Duodenal mucosa (tissue), 2 donors: Measurements from ENCODE around the gene TUBB.
"Not testable (repeated sequence)": the region's sequence is repeated elsewhere in the genome, so short reads cannot be mapped to it uniquely, and the experiment has no call there.

Source experiments
- H3K27ac ChIP-seq: one replicate; pipeline ENCODE4 v1.7.0; 2013; ENCODE audit warnings: low read depth, low read length
- H3K27me3 ChIP-seq, 2 donors: one replicate each; pipeline ENCODE4 v1.7.0; 2013; ENCODE audit warnings: low read length in 2 of 2, control low read depth in 1 of 2; ENCODE audit not compliant: insufficient read depth in 2 of 2, control insufficient read depth in 1 of 2
- H3K36me3 ChIP-seq, 2 donors: one replicate each; pipeline ENCODE4 v1.7.0; 2013; ENCODE audit warnings: low read length in 2 of 2, control low read depth in 1 of 2; ENCODE audit not compliant: insufficient read depth in 2 of 2, control insufficient read depth in 1 of 2
- H3K4me1 ChIP-seq, 2 donors: one replicate each; pipeline ENCODE4 v1.7.0; 2013; ENCODE audit warnings: low read length in 2 of 2, control low read depth in 1 of 2; ENCODE audit not compliant: insufficient read depth in 2 of 2, control insufficient read depth in 1 of 2
- H3K4me3 ChIP-seq, 2 donors: one replicate each; pipeline ENCODE4 v1.7.0; 2013; ENCODE audit warnings: low read length in 2 of 2, low read depth in 1 of 2
- H3K9ac ChIP-seq, 2 donors: one replicate each; pipeline ENCODE4 v1.7.0; 2013; ENCODE audit warnings: low read length in 2 of 2, low read depth in 1 of 2
- H3K9me3 ChIP-seq, 2 donors: one replicate each; pipeline ENCODE4 v1.7.0; 2013; ENCODE audit warnings: low read length in 2 of 2, control low read depth in 1 of 2; ENCODE audit not compliant: control insufficient read depth in 1 of 2

Gene TUBB

DNA sequence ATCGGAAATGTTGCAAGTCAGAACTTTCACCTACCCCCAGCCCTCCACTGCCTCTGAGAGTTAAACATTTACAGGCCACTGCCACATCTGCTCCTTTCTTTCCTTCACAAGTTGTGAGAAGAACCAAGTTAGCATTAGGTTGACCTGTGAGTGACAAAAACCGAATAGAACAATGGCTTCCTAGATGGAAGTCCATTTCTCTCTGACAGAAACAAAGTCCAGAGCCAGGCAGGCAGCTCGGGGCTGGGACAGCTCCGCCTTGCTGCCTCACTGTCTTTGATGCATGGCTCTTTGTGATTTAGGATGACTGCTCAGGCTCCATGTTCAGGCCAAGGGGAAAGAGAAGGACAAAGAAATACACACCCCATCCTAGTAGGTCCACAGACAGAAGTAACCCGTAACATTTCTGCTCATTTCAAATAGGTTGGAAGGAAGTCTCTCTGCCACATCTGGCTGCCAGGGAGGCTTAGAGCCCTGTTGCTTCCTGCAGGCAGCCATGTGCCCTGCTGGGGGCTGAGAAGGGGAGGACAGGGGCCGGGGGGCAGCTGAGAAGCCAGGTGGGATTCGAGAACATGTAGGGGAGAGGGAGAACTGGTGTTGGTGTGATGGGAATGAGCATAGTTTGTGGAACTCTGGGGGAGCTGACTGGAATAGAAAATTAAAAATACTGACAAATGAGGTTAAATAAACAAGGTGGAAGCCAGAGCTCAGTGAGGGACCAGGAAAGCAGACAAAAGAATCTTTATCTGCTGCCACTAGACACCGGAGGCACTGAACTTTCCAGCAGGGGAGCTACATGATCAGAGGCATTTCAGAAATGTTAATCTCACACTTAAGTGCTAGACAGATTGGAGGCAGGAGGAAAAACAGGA is 43.7 kb downstream of the TUBB start:
- Histone ChIP-seq H3K27ac (peak overlapping the region; percentile 23), H3K4me1 (peaks cover 23 to 30% of the 10 kb centered on the region in 2 donors), H3K27me3 (no peaks in the 10 kb centered on the region), H3K4me3 (peak overlapping the region in 1 of 2 donors; percentile 30), H3K36me3 (no peaks in the 10 kb centered on the region), H3K9me3 (no peaks in the 10 kb centered on the region), H3K9ac (no peak overlapping the region)

DNA sequence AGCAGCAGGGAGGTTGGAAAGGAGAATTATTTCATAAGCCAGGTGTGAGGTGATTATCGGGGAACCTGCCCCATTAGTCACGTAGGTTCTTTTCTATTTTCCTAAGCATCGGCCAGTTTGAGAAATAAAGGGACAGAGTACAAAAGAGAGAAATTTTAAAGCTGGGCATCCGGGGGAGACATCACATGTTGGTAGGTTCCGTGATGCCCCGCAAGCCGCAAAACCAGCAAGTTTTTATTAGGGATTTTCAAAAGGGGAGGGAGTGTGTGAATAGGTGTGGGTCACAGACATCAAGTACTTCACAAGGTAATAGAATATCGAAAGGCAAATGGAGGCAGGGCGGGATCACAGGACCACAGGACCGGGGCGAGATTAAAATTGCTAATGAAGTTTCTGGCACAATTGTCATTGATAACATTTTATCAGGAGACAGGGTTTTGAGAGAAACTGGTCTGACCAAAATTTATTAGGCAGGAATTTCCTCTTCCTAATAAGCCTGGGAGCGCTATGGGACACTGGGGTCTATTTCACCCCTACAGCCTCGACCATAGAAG is 44.4 kb downstream of the TUBB start:
- not testable (repeated sequence) for H3K9me3 ChIP-seq, H3K4me3 ChIP-seq, H3K27ac ChIP-seq, H3K9ac ChIP-seq, H3K36me3 ChIP-seq, H3K27me3 ChIP-seq
- H3K4me1 ChIP-seq = peaks cover 23 to 34% of the 10 kb centered on the region in 2 donors

DNA sequence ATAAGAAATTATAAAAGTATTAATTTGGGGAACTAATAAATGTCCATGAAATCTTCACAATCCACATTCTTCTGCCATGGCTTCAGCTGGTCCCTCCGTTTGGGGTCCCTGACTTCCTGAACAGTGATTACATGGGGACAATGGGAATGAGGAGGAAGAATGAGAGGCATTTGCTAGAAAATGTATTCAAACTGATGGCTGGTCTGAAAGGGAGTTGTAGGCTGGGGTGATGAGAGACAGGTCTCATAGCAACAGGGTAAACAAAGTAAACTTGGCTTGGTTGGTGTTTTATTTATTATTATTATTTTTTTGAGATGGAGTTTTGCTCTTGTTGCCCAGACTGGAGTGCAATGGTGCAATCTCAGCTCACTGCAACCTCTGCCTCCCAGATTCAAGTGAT is 45.3 kb downstream of the TUBB start:
- not testable (repeated sequence) for H3K9ac ChIP-seq, H3K27ac ChIP-seq, H3K9me3 ChIP-seq, H3K4me3 ChIP-seq, H3K27me3 ChIP-seq, H3K36me3 ChIP-seq
- H3K4me1 ChIP-seq = peaks cover 29 to 37% of the 10 kb centered on the region in 2 donors

DNA sequence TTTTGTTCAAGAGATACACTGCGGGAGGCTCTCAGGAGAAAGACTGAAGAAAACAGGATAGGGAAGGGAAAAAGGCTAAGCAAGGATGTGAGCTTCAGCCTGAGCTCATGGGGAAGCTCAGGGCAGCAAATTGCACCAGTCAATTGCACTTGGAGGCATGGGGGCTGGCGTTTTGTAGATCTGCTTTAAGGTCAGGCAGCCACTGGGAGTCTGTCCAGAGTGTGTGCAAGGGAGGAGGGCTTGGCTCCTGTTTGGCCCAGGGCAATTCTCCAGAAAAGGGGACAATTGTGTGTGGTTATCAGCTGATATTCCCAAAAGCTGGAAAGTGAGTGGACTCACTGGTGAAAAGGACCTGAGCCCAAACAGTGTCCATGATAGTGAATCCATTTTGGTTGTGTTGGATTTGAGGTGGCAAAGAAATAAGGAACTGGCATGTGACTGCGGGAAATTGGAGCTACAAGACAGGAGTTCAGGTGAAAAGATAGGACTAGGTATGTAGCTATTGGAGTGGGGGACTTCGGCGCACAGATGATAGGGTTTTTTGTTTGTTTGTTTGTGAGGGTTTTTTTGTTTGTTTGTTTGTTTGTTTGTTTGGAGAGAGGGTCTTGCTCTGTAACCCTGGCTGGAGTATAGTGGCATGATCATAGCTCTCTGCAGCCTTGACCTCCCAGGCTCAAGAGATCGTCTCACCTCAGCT is 46.5 kb downstream of the TUBB start:
- Histone ChIP-seq H3K27ac (no peak overlapping the region), H3K36me3 (no peaks in the 10 kb centered on the region), H3K9me3 (no peaks in the 10 kb centered on the region), H3K27me3 (no peaks in the 10 kb centered on the region), H3K4me1 (peaks cover 29 to 37% of the 10 kb centered on the region in 2 donors), H3K9ac (no peak overlapping the region), H3K4me3 (no peak overlapping the region)

DNA sequence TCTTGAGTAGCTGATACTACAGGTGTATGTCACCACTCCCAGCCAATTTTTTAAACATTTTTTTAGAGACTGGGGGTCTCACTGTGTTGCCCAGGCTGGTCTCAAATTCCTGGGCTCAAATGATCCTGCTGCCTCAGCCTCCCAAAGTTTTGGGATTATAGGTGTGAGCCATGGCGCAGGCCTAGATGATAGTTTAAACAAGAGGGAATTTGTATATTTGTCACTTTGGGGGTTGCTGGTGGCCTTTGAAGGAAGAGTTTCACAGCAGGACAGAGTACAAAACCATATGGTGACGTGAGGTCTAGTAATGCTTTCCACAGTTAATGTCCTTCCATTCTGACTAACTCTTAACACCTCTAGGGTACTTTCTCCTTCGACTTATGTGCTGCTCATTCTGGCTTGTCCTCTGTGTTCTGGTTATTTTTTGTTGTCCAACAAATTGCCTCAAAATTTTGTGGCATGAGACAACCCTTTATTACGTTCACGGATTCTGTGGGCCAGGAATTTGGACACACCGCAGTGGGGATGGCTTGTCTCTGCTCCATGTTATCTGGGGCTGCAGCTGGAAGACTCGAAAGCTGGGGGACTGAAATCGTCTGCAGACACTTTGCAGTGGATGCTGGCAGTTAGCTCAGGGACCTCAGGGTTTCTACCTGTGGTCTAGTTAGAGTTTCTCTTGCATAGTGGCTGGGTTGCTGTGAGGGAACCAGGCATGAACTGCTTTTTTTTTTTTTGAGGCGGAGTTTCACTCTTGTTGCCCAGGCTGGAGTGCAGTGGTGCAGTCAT is 47.2 kb downstream of the TUBB start:
- Histone ChIP-seq H3K27me3 (no peaks in the 10 kb centered on the region), H3K36me3 (no peaks in the 10 kb centered on the region), H3K4me1 (peaks cover 29 to 37% of the 10 kb centered on the region in 2 donors), H3K4me3 (no peak overlapping the region), H3K9ac (no peak overlapping the region), H3K27ac (no peak overlapping the region), H3K9me3 (no peaks in the 10 kb centered on the region)

DNA sequence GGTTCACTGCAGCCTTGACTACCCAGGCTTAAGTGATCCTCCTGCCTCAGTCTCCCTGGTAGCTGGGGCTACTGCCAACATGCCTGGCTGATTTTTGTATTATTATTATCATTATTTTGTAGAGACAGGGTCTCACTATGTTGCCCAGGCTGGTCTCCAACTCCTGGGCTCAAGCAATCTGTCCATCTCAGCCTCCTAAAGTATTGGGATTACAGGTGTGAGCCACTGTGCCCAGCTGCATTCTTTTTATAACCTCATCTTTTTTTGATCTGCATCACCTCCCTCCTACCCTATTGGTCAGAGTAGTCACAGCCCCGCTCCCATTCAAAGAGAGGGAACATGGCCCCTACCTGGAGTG is 47.8 kb downstream of the TUBB start:
- no peaks in the 10 kb centered on the region for H3K27me3 ChIP-seq
- H3K36me3 ChIP-seq = no peaks in the 10 kb centered on the region
- no peaks in the 10 kb centered on the region for H3K9me3 ChIP-seq
- peaks cover 29 to 37% of the 10 kb centered on the region in 2 donors for H3K4me1 ChIP-seq
- no peak overlapping the region for H3K4me3 ChIP-seq
- no peak overlapping the region for H3K9ac ChIP-seq
- H3K27ac ChIP-seq = no peak overlapping the region

DNA sequence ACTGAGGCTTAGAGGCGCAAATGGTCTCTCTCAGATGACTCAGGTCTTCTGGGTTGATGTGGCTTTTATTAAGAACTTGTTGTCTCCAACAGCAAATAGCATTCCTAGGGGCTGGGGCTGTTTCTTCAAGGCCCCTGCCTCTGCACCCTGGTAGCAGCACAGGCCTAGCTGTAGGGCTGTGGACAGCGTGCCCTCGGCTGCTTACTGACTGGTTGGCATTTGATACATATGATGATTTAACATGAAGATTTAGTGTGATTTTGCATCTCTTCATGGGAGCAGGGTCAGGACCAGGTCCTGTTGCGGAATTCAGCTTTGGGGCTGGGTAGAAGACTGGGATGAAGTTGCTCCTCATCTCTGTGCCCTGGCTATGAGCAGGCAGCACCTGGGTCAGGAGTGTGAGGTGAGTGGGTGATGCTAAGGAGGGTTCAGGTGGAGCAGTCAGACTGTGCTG is 48.5 kb downstream of the TUBB start:
- Histone ChIP-seq H3K9ac (no peak overlapping the region), H3K4me1 (peaks cover 24 to 33% of the 10 kb centered on the region in 2 donors), H3K27ac (no peak overlapping the region)

DNA sequence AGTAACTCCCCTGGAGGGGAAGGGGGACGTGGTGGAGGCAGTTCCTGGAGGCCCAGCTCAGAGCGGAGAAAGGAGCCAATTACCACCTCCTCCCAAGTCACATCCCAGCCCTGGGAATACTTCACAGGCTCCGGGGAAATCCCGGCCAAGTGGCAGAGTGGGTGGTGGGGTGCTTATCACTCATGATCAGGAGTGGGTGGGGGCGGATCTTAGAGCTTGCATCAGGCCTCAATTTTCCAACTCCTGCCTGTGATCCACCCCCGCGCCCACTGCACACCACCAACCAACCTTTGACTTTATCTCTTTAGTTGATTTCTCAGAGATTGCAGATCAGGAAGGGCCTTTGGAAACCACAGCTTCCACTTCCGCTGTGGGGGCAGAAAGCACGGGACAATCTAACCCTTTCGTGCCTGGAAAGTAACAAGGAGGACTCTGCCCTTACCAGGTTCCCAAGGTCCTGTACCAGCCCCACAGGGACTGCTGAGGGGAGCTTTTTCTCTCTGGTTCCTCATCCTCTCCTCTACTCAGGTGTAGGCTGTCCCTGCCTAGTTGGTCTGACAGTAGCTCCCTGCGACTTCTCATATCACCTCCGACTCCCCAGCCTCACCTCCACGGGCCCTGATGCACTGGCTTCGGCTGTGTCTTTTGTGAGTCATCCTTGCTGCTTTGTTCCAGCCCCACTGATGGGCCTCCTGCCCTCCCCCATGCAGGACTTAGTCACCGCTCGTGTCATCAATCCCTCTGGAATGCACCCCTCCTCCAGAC is 49.1 kb downstream of the TUBB start:
- H3K4me1 ChIP-seq = peaks cover 18 to 27% of the 10 kb centered on the region in 2 donors
- peak overlapping the region in 1 of 2 donors; percentile 31 for H3K4me3 ChIP-seq
- no peaks in the 10 kb centered on the region for H3K9me3 ChIP-seq
- no peaks in the 10 kb centered on the region for H3K36me3 ChIP-seq
- no peak overlapping the region for H3K9ac ChIP-seq
- no peaks in the 10 kb centered on the region for H3K27me3 ChIP-seq
- peak overlapping the region; percentile 22 for H3K27ac ChIP-seq

More for the DNA sequence above, 48.5 kb downstream of the TUBB start:
- H3K9me3 ChIP-seq = no peaks in the 10 kb centered on the region
- H3K27me3 ChIP-seq = no peaks in the 10 kb centered on the region
- no peaks in the 10 kb centered on the region for H3K36me3 ChIP-seq
- peak overlapping the region in 1 of 2 donors; percentile 31 for H3K4me3 ChIP-seq

DNA sequence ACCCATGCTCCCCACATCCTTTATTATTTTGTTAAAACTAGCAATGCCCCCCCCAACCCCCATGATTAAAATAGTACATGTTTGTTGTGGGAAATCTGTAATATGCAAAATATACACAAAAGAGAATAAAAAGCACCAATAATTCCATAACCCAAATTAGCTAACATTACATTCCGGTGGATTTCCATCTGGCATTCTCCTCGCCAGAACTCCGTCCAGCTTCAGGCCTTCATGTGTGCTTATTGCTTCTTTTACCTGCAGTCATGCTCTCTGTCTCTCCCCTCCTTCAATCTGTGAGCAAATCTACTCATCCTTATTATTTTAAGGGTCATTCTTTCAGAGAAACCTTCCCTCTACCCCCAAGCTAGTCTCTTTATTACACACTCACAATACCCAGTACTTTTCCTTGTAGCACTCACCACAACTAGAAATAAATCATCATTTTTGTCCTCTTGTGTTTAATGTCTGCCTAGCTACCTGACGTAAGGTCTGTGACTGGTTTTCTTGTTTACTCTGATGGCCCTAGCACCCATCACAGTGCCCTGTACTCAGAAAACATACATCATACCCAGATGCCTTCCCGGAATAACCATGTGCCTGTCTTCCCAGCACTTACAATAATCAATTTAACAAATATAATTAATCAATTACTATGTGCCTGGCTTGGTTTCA is 49.8 kb downstream of the TUBB start:
- Histone ChIP-seq H3K9ac (no peak overlapping the region), H3K27me3 (no peaks in the 10 kb centered on the region), H3K4me1 (peaks cover 17 to 25% of the 10 kb centered on the region in 2 donors), H3K27ac (no peak overlapping the region), H3K36me3 (no peaks in the 10 kb centered on the region), H3K9me3 (no peaks in the 10 kb centered on the region), H3K4me3 (no peak overlapping the region)
